ENCODE measurements around the gene CHCHD3.

Gene CHCHD3

GRCh38 chr7:133079296-133079695 lies 2.6 kb downstream of the CHCHD3 start:
- in situ Hi-C loops (cut with HindIII; ENCODE audit: low sequenced_read_pairs) = no loop called here

DNA sequence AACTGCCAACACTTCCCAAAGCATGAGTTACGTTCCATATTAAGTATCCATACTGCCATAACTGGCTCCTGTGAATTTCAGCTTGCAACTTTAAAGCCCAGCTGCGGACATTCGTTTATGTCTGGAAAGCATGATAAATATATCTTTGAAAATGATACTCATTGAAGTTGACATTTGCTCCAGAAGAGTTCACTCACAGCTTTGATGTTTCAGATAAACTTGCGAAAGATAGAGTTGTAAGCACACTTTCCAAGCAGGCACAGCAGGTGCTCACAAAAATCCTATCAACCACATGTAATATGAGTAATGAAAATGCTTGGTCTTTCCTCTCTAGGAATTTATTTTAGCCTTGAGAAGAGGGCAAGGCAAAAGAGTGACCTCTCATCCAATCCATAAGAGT lies 4.5 kb downstream of the CHCHD3 start:
- in situ Hi-C loops (cut with HindIII; ENCODE audit: low sequenced_read_pairs) = no loop called here

- in situ Hi-C loops (cut with HindIII; ENCODE audit: low sequenced_read_pairs) = no loop called here
Observed at GRCh38 chr7:133076142-133076541, 5.7 kb downstream of the CHCHD3 start.

DNA sequence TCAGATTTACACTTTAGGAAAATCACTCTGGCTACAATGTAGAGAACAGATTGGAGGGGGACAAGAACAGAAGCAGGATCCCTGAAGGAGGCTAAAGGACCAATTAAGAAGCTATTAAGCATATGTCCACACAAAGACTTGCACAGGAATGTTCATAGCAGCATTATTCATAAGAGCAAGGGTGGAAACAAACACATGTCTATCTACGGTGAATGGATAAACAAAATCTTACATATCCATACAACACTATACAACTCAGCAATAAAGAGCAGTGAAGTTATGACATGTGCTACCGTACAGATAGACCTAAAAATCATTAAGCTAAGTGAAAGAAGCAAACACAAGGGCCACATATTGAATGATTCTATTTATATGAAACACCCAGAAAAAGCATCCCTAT lies 10.4 kb downstream of the CHCHD3 start:
- in situ Hi-C loops (cut with HindIII; ENCODE audit: low sequenced_read_pairs) = loop anchor here (25.0 kb wide), 1 partner anchor 109 kb away; no protein-coding TSS in a partner anchor

- in situ Hi-C loops (cut with HindIII; ENCODE audit: low sequenced_read_pairs) = loop anchor here (25.0 kb wide), 1 partner anchor 108 kb away; no protein-coding TSS in a partner anchor
Observed at GRCh38 chr7:133070562-133070961, 11.3 kb downstream of the CHCHD3 start.

- in situ Hi-C loops (cut with HindIII; ENCODE audit: low sequenced_read_pairs) = loop anchor here (25.0 kb wide), 1 partner anchor 103 kb away; no protein-coding TSS in a partner anchor
Observed at GRCh38 chr7:133065301-133065700, 16.6 kb downstream of the CHCHD3 start.

GRCh38 chr7:133064082-133064820 lies 17.6 kb downstream of the CHCHD3 start:
- in situ Hi-C loops (cut with HindIII; ENCODE audit: low sequenced_read_pairs) = loop anchor here (25.0 kb wide), 1 partner anchor 102 kb away; no protein-coding TSS in a partner anchor

DNA sequence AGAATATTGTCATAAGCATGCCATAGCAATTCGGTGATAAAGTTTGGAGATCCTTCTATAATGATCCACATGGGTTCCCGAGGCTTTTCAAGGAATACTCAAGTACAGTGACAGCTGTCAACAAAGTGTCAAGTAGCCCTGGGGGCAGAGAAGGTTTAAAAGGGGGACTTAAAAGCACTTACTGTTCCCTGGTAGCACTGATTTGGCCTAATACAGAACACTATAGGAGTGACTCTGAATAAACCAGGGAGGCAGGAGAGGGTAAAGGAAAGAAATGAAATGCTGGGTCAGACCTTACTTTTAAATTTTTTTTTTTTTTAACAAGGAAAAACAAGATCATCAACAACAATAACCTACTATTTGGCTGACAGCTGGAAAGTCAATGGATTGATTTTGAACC lies 20.1 kb downstream of the CHCHD3 start:
- in situ Hi-C loops (cut with HindIII; ENCODE audit: low sequenced_read_pairs) = loop anchor here (25.0 kb wide), 1 partner anchor 99 kb away; no protein-coding TSS in a partner anchor

GRCh38 chr7:133061357-133061756 lies 20.5 kb downstream of the CHCHD3 start:
- in situ Hi-C loops (cut with HindIII; ENCODE audit: low sequenced_read_pairs) = loop anchor here (25.0 kb wide), 1 partner anchor 99 kb away; no protein-coding TSS in a partner anchor

- in situ Hi-C loops (cut with HindIII; ENCODE audit: low sequenced_read_pairs) = loop anchor here (25.0 kb wide), 1 partner anchor 98 kb away; no protein-coding TSS in a partner anchor
Observed at GRCh38 chr7:133060004-133060403, 21.9 kb downstream of the CHCHD3 start.

GRCh38 chr7:133059263-133059662 lies 22.6 kb downstream of the CHCHD3 start:
- in situ Hi-C loops (cut with HindIII; ENCODE audit: low sequenced_read_pairs) = loop anchor here (25.0 kb wide), 1 partner anchor 97 kb away; no protein-coding TSS in a partner anchor

GRCh38 chr7:133056370-133057238 lies 25.3 kb downstream of the CHCHD3 start:
- in situ Hi-C loops (cut with HindIII; ENCODE audit: low sequenced_read_pairs) = loop anchor here (25.0 kb wide), 1 partner anchor 94 kb away; no protein-coding TSS in a partner anchor

DNA sequence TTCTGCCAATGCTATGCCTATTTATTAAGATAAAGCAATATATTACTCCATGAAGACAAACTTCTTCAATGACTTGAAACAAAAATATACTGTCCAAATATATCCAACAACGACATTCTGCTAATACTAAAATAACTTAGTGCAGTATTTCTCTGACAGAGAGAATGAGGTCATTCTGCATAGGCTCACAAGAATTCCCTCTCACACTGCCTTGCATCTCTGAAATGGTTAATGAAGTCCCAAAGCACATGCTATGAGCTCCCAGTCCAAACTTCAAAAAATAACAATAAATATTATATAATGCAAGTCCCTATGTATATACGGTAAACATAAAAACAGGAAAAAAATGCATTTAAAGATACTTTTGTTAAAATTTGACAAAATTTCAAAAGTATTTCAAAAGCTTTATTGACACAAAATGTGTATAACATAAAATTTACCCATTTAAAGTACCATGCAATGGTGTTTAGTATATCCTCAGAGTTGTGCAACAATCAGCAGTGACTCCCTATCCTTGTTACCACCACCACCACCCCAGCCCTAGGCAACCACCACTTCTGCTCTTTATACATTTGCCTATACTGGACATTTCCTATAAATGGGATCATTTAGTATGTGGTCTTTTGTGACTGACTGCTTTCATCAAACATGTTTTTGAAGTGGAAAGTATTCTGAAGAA lies 27.6 kb downstream of the CHCHD3 start:
- in situ Hi-C loops (cut with HindIII; ENCODE audit: low sequenced_read_pairs) = loop anchor here (25.0 kb wide), 1 partner anchor 92 kb away; no protein-coding TSS in a partner anchor

GRCh38 chr7:133053321-133053891 lies 28.5 kb downstream of the CHCHD3 start:
- in situ Hi-C loops (cut with HindIII; ENCODE audit: low sequenced_read_pairs) = loop anchor here (25.0 kb wide), 1 partner anchor 91 kb away; no protein-coding TSS in a partner anchor

DNA sequence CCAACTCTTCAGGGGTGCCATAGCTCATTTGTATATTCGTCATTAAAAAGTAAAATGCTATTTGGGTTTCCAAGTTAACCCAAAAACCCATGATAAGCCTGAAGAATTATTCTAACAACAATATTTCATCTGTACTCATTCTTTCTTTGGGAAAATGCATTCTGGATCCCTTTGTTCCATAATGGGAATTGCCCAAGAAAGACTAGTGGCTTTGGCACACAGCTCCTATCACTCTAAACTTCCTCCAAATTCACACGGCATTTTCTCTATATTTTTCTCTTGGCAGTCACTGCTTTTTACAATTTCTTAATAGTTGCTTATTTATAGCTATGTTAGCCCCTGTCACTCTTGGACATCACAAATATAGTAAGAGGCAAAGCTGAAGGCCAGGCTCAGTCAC lies 29.1 kb downstream of the CHCHD3 start:
- in situ Hi-C loops (cut with HindIII; ENCODE audit: low sequenced_read_pairs) = loop anchor here (25.0 kb wide), 1 partner anchor 91 kb away; no protein-coding TSS in a partner anchor

- in situ Hi-C loops (cut with HindIII; ENCODE audit: low sequenced_read_pairs) = loop anchor here (25.0 kb wide), 1 partner anchor 90 kb away; no protein-coding TSS in a partner anchor
Observed at GRCh38 chr7:133052401-133052756, 29.5 kb downstream of the CHCHD3 start.

GRCh38 chr7:133051719-133052400 lies 30.0 kb downstream of the CHCHD3 start:
- in situ Hi-C loops (cut with HindIII; ENCODE audit: low sequenced_read_pairs) = loop anchor here (25.0 kb wide), 1 partner anchor 90 kb away; no protein-coding TSS in a partner anchor

GRCh38 chr7:133051066-133051465 lies 30.8 kb downstream of the CHCHD3 start:
- in situ Hi-C loops (cut with HindIII; ENCODE audit: low sequenced_read_pairs) = loop anchor here (25.0 kb wide), 1 partner anchor 89 kb away; no protein-coding TSS in a partner anchor
